ENCODE results near the gene KCNQ1. TPM values are rescaled to one million over a fixed set of nuclear protein-coding genes. Genes with fewer than 3 reads are reported as not detected.

The KCNQ1 gene
- total and polyA plus RNA-seq, 8 donors: 14.0 to 61.1 (median 46.7) TPM

GRCh38 chr11:2728663-2729332 is 284.0 kb downstream of the KCNQ1 start:
- intact Hi-C loops (cut with DNase I): no loop called here

GRCh38 chr11:2729841-2730240 is 285.0 kb downstream of the KCNQ1 start:
- no peak for FAIRE-seq
- Histone ChIP-seq H3K9me3 (no peaks in the 10 kb centered on the region), H3K27me3 (no peaks in the 10 kb centered on the region), H3K36me3 (no peaks in the 10 kb centered on the region), H3K4me1 (peaks cover 0 to 10% (median 9%) of the 10 kb centered on the region in 3 donors), H3K4me3 (no peak overlapping the region), H3K27ac (peak overlapping the region; percentile 69 to 79 (median 76))
- no peak for TF ChIP-seq CTCF (IDR thresholded peaks at IDR 0.05)
- no peak for ATAC-seq
- intact Hi-C loops (cut with DNase I): no loop called here
- 88 to 89% methylated on average over 9 of the region's 9 CpGs for WGBS, 2 donors
- peak in 1 of 6 donors; percentile 46 for DNase-seq

More at GRCh38 chr11:2728663-2729332, 284.0 kb downstream of the KCNQ1 start:
- no peak for TF ChIP-seq CTCF (IDR thresholded peaks at IDR 0.05)
- no peaks in the 10 kb centered on the region for H3K36me3 ChIP-seq
- WGBS, 2 donors: 72 to 75% methylated on average over 18 of the region's 18 CpGs
- peak overlapping the region; percentile 69 to 79 (median 76) for H3K27ac ChIP-seq
- H3K4me3 ChIP-seq: no peak overlapping the region
- H3K4me1 ChIP-seq: peaks cover 0 to 10% (median 9%) of the 10 kb centered on the region in 3 donors
- ATAC-seq (peak; percentile 32 to 78 (median 68)), DNase-seq (peak in 4 of 6 donors; percentile 38 to 69 (median 66)), FAIRE-seq (no peak)
- H3K27me3 ChIP-seq: no peaks in the 10 kb centered on the region
- no peaks in the 10 kb centered on the region for H3K9me3 ChIP-seq

- FAIRE-seq: no peak
- WGBS, 2 donors: 63 to 69% methylated on average over 16 of the region's 16 CpGs
- peak overlapping the region; percentile 69 to 79 (median 76) for H3K27ac ChIP-seq
- H3K9me3 ChIP-seq: no peaks in the 10 kb centered on the region
- H3K27me3 ChIP-seq: no peaks in the 10 kb centered on the region
- no peak for TF ChIP-seq CTCF (IDR thresholded peaks at IDR 0.05)
- H3K4me3 ChIP-seq: no peak overlapping the region
- H3K4me1 ChIP-seq: peaks cover 0 to 10% (median 9%) of the 10 kb centered on the region in 3 donors
- intact Hi-C loops (cut with DNase I): no loop called here
- DNase-seq: peak in 4 of 6 donors; percentile 36 to 75 (median 56)
- peak; percentile 37 to 52 (median 40) for ATAC-seq
- H3K36me3 ChIP-seq: no peaks in the 10 kb centered on the region
Measured at GRCh38 chr11:2730272-2731129, 285.7 kb downstream of the KCNQ1 start.

- intact Hi-C loops (cut with DNase I): no loop called here
- Histone ChIP-seq H3K9me3 (no peaks in the 10 kb centered on the region), H3K36me3 (no peaks in the 10 kb centered on the region), H3K27me3 (no peaks in the 10 kb centered on the region), H3K4me1 (peaks cover 0 to 10% (median 9%) of the 10 kb centered on the region in 3 donors), H3K4me3 (no peak overlapping the region), H3K27ac (peak overlapping the region; percentile 69 to 79 (median 76))
- ATAC-seq (peak in 3 of 4 donors; percentile 2 to 13 (median 11)), FAIRE-seq (no peak), DNase-seq (peak in 1 of 6 donors; percentile 52)
- no peak for TF ChIP-seq CTCF (IDR thresholded peaks at IDR 0.05)
- 85 to 89% methylated on average over 27 to 28 of the region's 28 CpGs for WGBS, 2 donors
Measured at GRCh38 chr11:2731130-2732125, 286.6 kb downstream of the KCNQ1 start.
